Osteocyte (in vitro differentiated cells): ENCODE measurements around the gene PTPRN2. TPM values are rescaled to one million over a fixed set of nuclear protein-coding genes. Genes with fewer than 3 reads are reported as not detected.

Experiments used
- DNase-seq: peaks from one replicate; pipeline ENCODE4 v3.0.0; 2021; ENCODE audit warnings: mixed read lengths; ENCODE audit not compliant: unreplicated experiment; ENCODE audit errors: extremely low spot score
- H3K27ac Mint-ChIP-seq: one replicate; pipeline ENCODE4 v1.8.0; 2021; ENCODE audit warnings: mild to moderate bottlenecking, mixed read lengths; ENCODE audit not compliant: unreplicated experiment
- H3K27me3 Mint-ChIP-seq: one replicate; pipeline ENCODE4 v1.8.0; 2021; ENCODE audit warnings: mixed read lengths; ENCODE audit not compliant: unreplicated experiment
- H3K36me3 Mint-ChIP-seq: one replicate; pipeline ENCODE4 v1.8.0; 2021; ENCODE audit warnings: mixed read lengths; ENCODE audit not compliant: unreplicated experiment
- H3K4me1 Mint-ChIP-seq: one replicate; pipeline ENCODE4 v1.8.0; 2021; ENCODE audit warnings: mixed read lengths; ENCODE audit not compliant: unreplicated experiment
- H3K4me3 Mint-ChIP-seq: one replicate; pipeline ENCODE4 v1.8.0; 2021; ENCODE audit warnings: mild to moderate bottlenecking, moderate library complexity, mixed read lengths; ENCODE audit not compliant: unreplicated experiment
- H3K9me3 Mint-ChIP-seq: one replicate; pipeline ENCODE4 v1.8.0; 2021; ENCODE audit warnings: mixed read lengths; ENCODE audit not compliant: unreplicated experiment
- CTCF ChIP-seq: fragments of 200-600 bp; sonication (generic); IDR thresholded peaks from 2 replicates; pipeline ENCODE4 v1.5.0; 2021; ENCODE audit warnings: antibody characterized with exemption, mild to moderate bottlenecking, moderate library complexity
- total RNA-seq: library from RNA; stranded (reverse); gene quantifications from 2 replicates; pipeline ENCODE4 v1.2.1, GENCODE V29; 2021

Gene PTPRN2
- total RNA-seq, 1 donor from 2014 or later, result 0.59 TPM

- no peaks in the 10 kb centered on the region for H3K27me3 Mint-ChIP-seq
- H3K4me3 Mint-ChIP-seq, result no peak overlapping the region
- H3K36me3 Mint-ChIP-seq, result no peaks in the 10 kb centered on the region
- DNase-seq, result no peak
- no peaks in the 10 kb centered on the region for H3K4me1 Mint-ChIP-seq
- TF ChIP-seq CTCF, result no peak
- no peaks in the 10 kb centered on the region for H3K9me3 Mint-ChIP-seq
- H3K27ac Mint-ChIP-seq, result no peak overlapping the region
Observed at GRCh38 chr7:157739650-157740049, 848.0 kb downstream of the PTPRN2 start.

- Mint-ChIP-seq H3K4me3 (no peak overlapping the region), H3K27me3 (no peaks in the 10 kb centered on the region), H3K4me1 (no peaks in the 10 kb centered on the region), H3K9me3 (no peaks in the 10 kb centered on the region), H3K36me3 (no peaks in the 10 kb centered on the region), H3K27ac (no peak overlapping the region)
- no peak for DNase-seq
- no peak for TF ChIP-seq CTCF
Observed at GRCh38 chr7:157739031-157739430, 848.6 kb downstream of the PTPRN2 start.

- no peak for DNase-seq
Observed at GRCh38 chr7:157738066-157738460, 849.6 kb downstream of the PTPRN2 start.

GRCh38 chr7:157737151-157738065 lies 850.2 kb downstream of the PTPRN2 start:
- Mint-ChIP-seq H3K36me3 (no peaks in the 10 kb centered on the region), H3K4me1 (no peaks in the 10 kb centered on the region), H3K27ac (no peak overlapping the region), H3K9me3 (no peaks in the 10 kb centered on the region), H3K4me3 (no peak overlapping the region), H3K27me3 (no peaks in the 10 kb centered on the region)
- no peak for DNase-seq
- TF ChIP-seq CTCF, result no peak

More at GRCh38 chr7:157738066-157738460, 849.6 kb downstream of the PTPRN2 start:
- no peaks in the 10 kb centered on the region for H3K27me3 Mint-ChIP-seq
- no peak for TF ChIP-seq CTCF
- no peaks in the 10 kb centered on the region for H3K36me3 Mint-ChIP-seq
- no peaks in the 10 kb centered on the region for H3K4me1 Mint-ChIP-seq
- H3K9me3 Mint-ChIP-seq, result no peaks in the 10 kb centered on the region
- no peak overlapping the region for H3K4me3 Mint-ChIP-seq
- H3K27ac Mint-ChIP-seq, result no peak overlapping the region

- Mint-ChIP-seq H3K4me1 (no peaks in the 10 kb centered on the region), H3K36me3 (no peaks in the 10 kb centered on the region), H3K9me3 (no peaks in the 10 kb centered on the region), H3K27ac (no peak overlapping the region), H3K4me3 (no peak overlapping the region), H3K27me3 (no peaks in the 10 kb centered on the region)
- no peak for TF ChIP-seq CTCF
- DNase-seq, result no peak
Observed at GRCh38 chr7:157736341-157736740, 851.3 kb downstream of the PTPRN2 start.
